ENCODE data around the gene JMJD1C. TPM values are rescaled to one million over a fixed set of nuclear protein-coding genes. Genes with fewer than 3 reads are reported as not detected.

The JMJD1C gene
- total and polyA plus RNA-seq, 2 donors (not counting 3 experiments of a cell fraction or from before 2014, with no cell fraction given) = 32.1 to 97.1 TPM

DNA sequence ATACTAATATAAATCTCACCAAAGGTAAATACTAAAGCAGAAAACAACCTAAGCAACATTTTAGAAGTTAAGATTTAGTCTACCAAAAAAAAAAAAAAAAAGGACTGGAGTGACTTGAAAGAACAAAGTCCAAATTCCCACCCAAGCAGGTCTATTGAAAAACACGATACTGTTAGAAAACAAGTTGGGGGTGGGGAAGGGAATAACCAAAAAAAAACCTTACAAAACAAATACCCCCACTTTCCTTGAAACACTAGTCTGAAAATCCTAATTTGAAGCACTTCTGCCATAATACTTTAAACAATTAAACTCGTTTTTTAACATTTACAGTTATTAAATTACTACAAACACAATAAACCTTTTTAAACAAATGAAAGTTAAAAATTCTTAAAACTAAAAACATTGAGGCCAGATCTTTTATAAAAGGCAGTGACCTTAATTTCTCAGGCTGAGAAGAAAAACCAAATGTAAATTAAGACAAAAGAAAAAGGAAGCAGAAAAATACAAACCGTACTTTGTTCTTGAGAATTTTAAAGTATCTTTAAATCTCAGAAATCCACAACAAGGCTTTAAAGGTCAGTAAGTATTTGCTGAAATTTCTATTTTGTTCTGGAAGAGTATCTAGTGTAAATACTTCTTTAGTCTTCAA lies 197.5 kb downstream of the JMJD1C start:
- FAIRE-seq = no peak
- Histone ChIP-seq H3K36me3 (ENCODE audit: control insufficient read depth in 2 of 2, extremely low read depth in 1 of 2, insufficient read depth in 2 of 2, low read length in 2 of 2) (no peaks in the 10 kb centered on the region), H2AFZ (ENCODE audit: low read depth, low read length) (no peak overlapping the region), H3K4me3 (replicated peaks in 1 of 3; ENCODE audit: insufficient read depth in 1 of 3, low read depth in 1 of 3, low read length in 3 of 3) (peak overlapping the region; percentile 75 to 99 (median 85)), H3K9me1 (replicated peaks; ENCODE audit: control insufficient read depth, extremely low read depth, insufficient read depth, low read length) (no peaks in the 10 kb centered on the region), H3K9me3 (replicated peaks; ENCODE audit: control insufficient read depth, insufficient read depth, low read length) (no peaks in the 10 kb centered on the region), H3K27ac (ENCODE audit: insufficient read depth, low read depth, low read length) (peak overlapping the region; percentile 92), H3K4me2 (ENCODE audit: insufficient read depth, low read length) (peak overlapping the region; percentile 98), H3K9ac (replicated peaks; ENCODE audit: extremely low read depth, insufficient read depth, low read length) (peak overlapping the region; percentile 100), H3K79me2 (ENCODE audit: control insufficient read depth, insufficient read depth, low read length) (peaks cover 80% of the 10 kb centered on the region), H4K20me1 (replicated peaks; ENCODE audit: control insufficient read depth, extremely low read depth, insufficient read depth, low read length) (peaks cover 4% of the 10 kb centered on the region), H3K4me1 (ENCODE audit: control insufficient read depth, extremely low read depth, insufficient read depth, low read length) (peaks cover 24% of the 10 kb centered on the region), H3K27me3 (ENCODE audit: control insufficient read depth in 2 of 2, insufficient read depth in 2 of 2, low read length in 2 of 2) (no peaks in the 10 kb centered on the region)
- dilution Hi-C loops (cut with MboI; ENCODE audit: extremely low pct_ligation_motif_present, low sequenced_read_pairs) (no loop called here), intact Hi-C loops (cut with micrococcal nuclease) (loop anchor here (2.0 to 5.0 kb wide), 3 partner anchors 101 to 499 kb away; no protein-coding TSS in a partner anchor)
- TSS peak; percentile 38 for BruUV-seq (replicated peaks)
- DNase-seq (ENCODE audit: low read depth, low spot score) = no peak
- TF ChIP-seq, protein P1, sequence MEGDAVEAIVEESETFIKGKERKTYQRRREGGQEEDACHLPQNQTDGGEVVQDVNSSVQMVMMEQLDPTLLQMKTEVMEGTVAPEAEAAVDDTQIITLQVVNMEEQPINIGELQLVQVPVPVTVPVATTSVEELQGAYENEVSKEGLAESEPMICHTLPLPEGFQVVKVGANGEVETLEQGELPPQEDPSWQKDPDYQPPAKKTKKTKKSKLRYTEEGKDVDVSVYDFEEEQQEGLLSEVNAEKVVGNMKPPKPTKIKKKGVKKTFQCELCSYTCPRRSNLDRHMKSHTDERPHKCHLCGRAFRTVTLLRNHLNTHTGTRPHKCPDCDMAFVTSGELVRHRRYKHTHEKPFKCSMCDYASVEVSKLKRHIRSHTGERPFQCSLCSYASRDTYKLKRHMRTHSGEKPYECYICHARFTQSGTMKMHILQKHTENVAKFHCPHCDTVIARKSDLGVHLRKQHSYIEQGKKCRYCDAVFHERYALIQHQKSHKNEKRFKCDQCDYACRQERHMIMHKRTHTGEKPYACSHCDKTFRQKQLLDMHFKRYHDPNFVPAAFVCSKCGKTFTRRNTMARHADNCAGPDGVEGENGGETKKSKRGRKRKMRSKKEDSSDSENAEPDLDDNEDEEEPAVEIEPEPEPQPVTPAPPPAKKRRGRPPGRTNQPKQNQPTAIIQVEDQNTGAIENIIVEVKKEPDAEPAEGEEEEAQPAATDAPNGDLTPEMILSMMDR (IDR thresholded peaks at IDR 0.05; ENCODE audit: extremely low read depth in 1 of 2, insufficient read depth in 1 of 2, low read depth in 1 of 2, low read length in 2 of 2) = no peak
- TF ChIP-seq EZH2 (IDR thresholded peaks at IDR 0.05; ENCODE audit: borderline replicate concordance, low read depth, low read length, severe bottlenecking) (no peak), JUN (IDR thresholded peaks at IDR 0.05; ENCODE audit: borderline replicate concordance, insufficient read depth, insufficient read length, low read depth) (no peak), GATA2 (IDR thresholded peaks at IDR 0.05; ENCODE audit: insufficient read depth, insufficient read length, low read depth, low read length) (no peak), FOS (IDR thresholded peaks at IDR 0.05; ENCODE audit: borderline replicate concordance, insufficient read depth, low read length) (no peak), POLR2A (IDR thresholded peaks at IDR 0.05; ENCODE audit: low read depth, low read length) (no peak), POLR2AphosphoS5 (IDR thresholded peaks at IDR 0.05; ENCODE audit: insufficient read depth, low read depth, low read length) (no peak), MYC (IDR thresholded peaks at IDR 0.05; ENCODE audit: low read depth, low read length) (no peak)
- TF ChIP-seq, protein P2, sequence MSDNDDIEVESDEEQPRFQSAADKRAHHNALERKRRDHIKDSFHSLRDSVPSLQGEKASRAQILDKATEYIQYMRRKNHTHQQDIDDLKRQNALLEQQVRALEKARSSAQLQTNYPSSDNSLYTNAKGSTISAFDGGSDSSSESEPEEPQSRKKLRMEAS (IDR thresholded peaks at IDR 0.05; ENCODE audit: insufficient read depth, insufficient read length) = no peak
- CTCF ChIA-PET = interaction anchor here (0.8 to 4.2 kb wide), 18 partner anchors 10 to 451 kb away, joined by 3 to 31 read pairs (median 6); partner anchors contain the start of gene JMJD1C
- POLR2A ChIA-PET = interaction anchor here (0.7 to 3.3 kb wide), 18 partner anchors 9 to 531 kb away, joined by 3 to 20 read pairs (median 5); partner anchors contain the start of genes JMJD1C and REEP3

Data from endothelial cell of umbilical vein (primary cell).